WTC11 (cell line): ENCODE results near the gene IFNGR2.

Experiments
- RELA ChIP-seq: sonication (generic); formaldehyde crosslinking; IDR thresholded peaks from 2 replicates; pipeline ENCODE4 v1.8.1; 2022; ENCODE audit warnings: missing genetic modification reagents, mild to moderate bottlenecking, borderline replicate concordance
- TF ChIP-seq, protein P1 (sequence below): fragments of 200-600 bp; IDR thresholded peaks from 2 replicates; pipeline ENCODE4 v1.8.0; 2022; ENCODE audit warnings: antibody characterized with exemption

DNA sequence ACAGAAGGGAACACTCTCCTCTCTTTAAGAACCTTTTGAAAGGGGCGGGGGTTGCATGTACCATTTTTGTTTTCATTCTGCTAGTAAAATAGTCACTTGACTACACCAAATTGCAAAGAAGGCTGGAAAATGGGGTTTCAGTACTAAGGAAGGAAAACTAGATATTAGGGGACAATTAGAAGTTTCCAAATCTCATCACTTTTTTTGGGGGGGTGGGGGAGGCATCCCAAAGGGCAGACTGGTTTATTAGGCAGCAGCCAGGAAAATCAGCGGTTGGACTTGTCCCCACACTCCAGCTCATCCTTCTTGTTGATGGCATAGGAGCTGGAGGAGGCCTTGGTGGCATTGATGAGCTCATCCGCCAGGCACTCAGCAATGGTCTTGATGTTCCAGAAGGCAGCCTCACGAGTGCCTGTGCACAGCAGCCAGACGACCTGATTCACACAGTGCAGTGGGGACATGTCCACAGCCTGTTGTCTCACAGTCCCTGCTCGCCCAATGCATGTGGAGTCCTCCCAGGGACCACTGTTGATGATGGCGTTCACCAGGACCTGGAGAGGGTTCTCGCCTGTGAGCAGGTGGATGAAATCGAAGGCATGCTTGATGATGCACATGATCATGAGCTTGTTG, 78.2 kb downstream of the IFNGR2 start:
- TF ChIP-seq, protein P1, sequence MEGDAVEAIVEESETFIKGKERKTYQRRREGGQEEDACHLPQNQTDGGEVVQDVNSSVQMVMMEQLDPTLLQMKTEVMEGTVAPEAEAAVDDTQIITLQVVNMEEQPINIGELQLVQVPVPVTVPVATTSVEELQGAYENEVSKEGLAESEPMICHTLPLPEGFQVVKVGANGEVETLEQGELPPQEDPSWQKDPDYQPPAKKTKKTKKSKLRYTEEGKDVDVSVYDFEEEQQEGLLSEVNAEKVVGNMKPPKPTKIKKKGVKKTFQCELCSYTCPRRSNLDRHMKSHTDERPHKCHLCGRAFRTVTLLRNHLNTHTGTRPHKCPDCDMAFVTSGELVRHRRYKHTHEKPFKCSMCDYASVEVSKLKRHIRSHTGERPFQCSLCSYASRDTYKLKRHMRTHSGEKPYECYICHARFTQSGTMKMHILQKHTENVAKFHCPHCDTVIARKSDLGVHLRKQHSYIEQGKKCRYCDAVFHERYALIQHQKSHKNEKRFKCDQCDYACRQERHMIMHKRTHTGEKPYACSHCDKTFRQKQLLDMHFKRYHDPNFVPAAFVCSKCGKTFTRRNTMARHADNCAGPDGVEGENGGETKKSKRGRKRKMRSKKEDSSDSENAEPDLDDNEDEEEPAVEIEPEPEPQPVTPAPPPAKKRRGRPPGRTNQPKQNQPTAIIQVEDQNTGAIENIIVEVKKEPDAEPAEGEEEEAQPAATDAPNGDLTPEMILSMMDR, result no peak
- TF ChIP-seq RELA (CRISPR knock-in tag), result no peak
